ENCODE results near the gene C22orf31.

Gene C22orf31

GRCh38 chr22:29029202-29030000 lies 32.2 kb downstream of the C22orf31 start:
- no peak for ATAC-seq
- H3K36me3 Mint-ChIP-seq, result no peaks in the 10 kb centered on the region
- peaks cover 5% of the 10 kb centered on the region for H3K4me1 Mint-ChIP-seq
- DNase-seq (ENCODE audit: low spot score in 2 of 2), result no peak
- H3K9me3 Mint-ChIP-seq, result no peaks in the 10 kb centered on the region
- no peak overlapping the region for H3K27ac Mint-ChIP-seq
- H3K4me3 Mint-ChIP-seq, result no peak overlapping the region

GRCh38 chr22:29028468-29028867 lies 33.2 kb downstream of the C22orf31 start:
- no peak for ATAC-seq
- peaks cover 5% of the 10 kb centered on the region for H3K4me1 Mint-ChIP-seq
- no peak for DNase-seq (ENCODE audit: low spot score in 2 of 2)
- no peak overlapping the region for H3K27ac Mint-ChIP-seq
- no peaks in the 10 kb centered on the region for H3K9me3 Mint-ChIP-seq
- no peak overlapping the region for H3K4me3 Mint-ChIP-seq
- no peaks in the 10 kb centered on the region for H3K36me3 Mint-ChIP-seq

- Mint-ChIP-seq H3K4me3 (no peak overlapping the region), H3K36me3 (no peaks in the 10 kb centered on the region), H3K4me1 (peaks cover 5% of the 10 kb centered on the region), H3K9me3 (no peaks in the 10 kb centered on the region), H3K27ac (no peak overlapping the region)
- no peak for ATAC-seq
- DNase-seq (ENCODE audit: low spot score in 2 of 2), result no peak
These were observed 35.1 kb downstream of the C22orf31 start for GRCh38 chr22:29026579-29026978.

GRCh38 chr22:29023172-29023796 lies 38.3 kb downstream of the C22orf31 start:
- DNase-seq (ENCODE audit: low spot score in 2 of 2), result no peak
- Mint-ChIP-seq H3K4me1 (no peaks in the 10 kb centered on the region), H3K4me3 (no peak overlapping the region), H3K9me3 (peaks cover 4% of the 10 kb centered on the region), H3K27ac (no peak overlapping the region), H3K36me3 (no peaks in the 10 kb centered on the region)
- ATAC-seq, result no peak

- Mint-ChIP-seq H3K9me3 (peaks cover 4% of the 10 kb centered on the region), H3K36me3 (no peaks in the 10 kb centered on the region), H3K27ac (no peak overlapping the region), H3K4me3 (no peak overlapping the region), H3K4me1 (no peaks in the 10 kb centered on the region)
- ATAC-seq, result no peak
- DNase-seq (ENCODE audit: low spot score in 2 of 2), result no peak
These were observed 39.4 kb downstream of the C22orf31 start for GRCh38 chr22:29022101-29022817.

- Mint-ChIP-seq H3K36me3 (no peaks in the 10 kb centered on the region), H3K9me3 (peaks cover 4% of the 10 kb centered on the region), H3K27ac (no peak overlapping the region), H3K4me1 (no peaks in the 10 kb centered on the region), H3K4me3 (no peak overlapping the region)
- no peak for DNase-seq (ENCODE audit: low spot score in 2 of 2)
- no peak for ATAC-seq
These were observed 43.1 kb downstream of the C22orf31 start for GRCh38 chr22:29018293-29019189.

GRCh38 chr22:29016067-29016938 lies 45.3 kb downstream of the C22orf31 start:
- no peak overlapping the region for H3K4me3 Mint-ChIP-seq
- no peaks in the 10 kb centered on the region for H3K4me1 Mint-ChIP-seq
- no peaks in the 10 kb centered on the region for H3K36me3 Mint-ChIP-seq
- H3K27ac Mint-ChIP-seq, result no peak overlapping the region
- ATAC-seq (no peak), DNase-seq (ENCODE audit: low spot score in 2 of 2) (no peak)
- peaks cover 4% of the 10 kb centered on the region for H3K9me3 Mint-ChIP-seq

- Mint-ChIP-seq H3K9me3 (peaks cover 4% of the 10 kb centered on the region), H3K36me3 (no peaks in the 10 kb centered on the region), H3K4me3 (no peak overlapping the region), H3K27ac (no peak overlapping the region), H3K4me1 (no peaks in the 10 kb centered on the region)
- no peak for ATAC-seq
- no peak for DNase-seq (ENCODE audit: low spot score in 2 of 2)
These were observed 46.9 kb downstream of the C22orf31 start for GRCh38 chr22:29014773-29015172.

- H3K4me1 Mint-ChIP-seq, result no peaks in the 10 kb centered on the region
These were observed 47.3 kb downstream of the C22orf31 start for GRCh38 chr22:29014293-29014692.

GRCh38 chr22:29012952-29013351 lies 48.7 kb downstream of the C22orf31 start:
- Mint-ChIP-seq H3K4me1 (no peaks in the 10 kb centered on the region), H3K36me3 (no peaks in the 10 kb centered on the region), H3K27ac (no peak overlapping the region), H3K9me3 (no peaks in the 10 kb centered on the region), H3K4me3 (no peak overlapping the region)
- DNase-seq (ENCODE audit: low spot score in 2 of 2) (no peak), ATAC-seq (no peak)

More at GRCh38 chr22:29014293-29014692, 47.3 kb downstream of the C22orf31 start:
- Mint-ChIP-seq H3K4me3 (no peak overlapping the region), H3K27ac (no peak overlapping the region), H3K36me3 (no peaks in the 10 kb centered on the region), H3K9me3 (peaks cover 4% of the 10 kb centered on the region)
- no peak for ATAC-seq
- no peak for DNase-seq (ENCODE audit: low spot score in 2 of 2)

GRCh38 chr22:29012101-29012433 lies 49.6 kb downstream of the C22orf31 start:
- no peak for DNase-seq (ENCODE audit: low spot score in 2 of 2)
- no peaks in the 10 kb centered on the region for H3K4me1 Mint-ChIP-seq
- no peak for ATAC-seq
- no peak overlapping the region for H3K4me3 Mint-ChIP-seq
- no peaks in the 10 kb centered on the region for H3K36me3 Mint-ChIP-seq
- no peak overlapping the region for H3K27ac Mint-ChIP-seq
- H3K9me3 Mint-ChIP-seq, result no peaks in the 10 kb centered on the region

GRCh38 chr22:29011240-29012100 lies 50.2 kb downstream of the C22orf31 start:
- Mint-ChIP-seq H3K4me1 (no peaks in the 10 kb centered on the region), H3K9me3 (no peaks in the 10 kb centered on the region), H3K27ac (no peak overlapping the region), H3K4me3 (no peak overlapping the region), H3K36me3 (no peaks in the 10 kb centered on the region)
- DNase-seq (ENCODE audit: low spot score in 2 of 2) (no peak), ATAC-seq (no peak)

- Mint-ChIP-seq H3K4me1 (no peaks in the 10 kb centered on the region), H3K36me3 (no peaks in the 10 kb centered on the region), H3K9me3 (no peaks in the 10 kb centered on the region), H3K4me3 (no peak overlapping the region), H3K27ac (no peak overlapping the region)
- DNase-seq (ENCODE audit: low spot score in 2 of 2) (no peak), ATAC-seq (no peak)
These were observed 52.5 kb downstream of the C22orf31 start for GRCh38 chr22:29009148-29009547.

All from stimulated activated effector memory CD8-positive, alpha-beta T cell treated with anti-CD3 and anti-CD28 coated beads, Interleukin-12 subunit alpha, Interleukin-12 subunit beta, amount 100 ng/mL, for 72 hours (primary cell).